ENCODE data around the gene UTS2B.

The UTS2B gene

GRCh38 chr3:191363221-191363620 is 32.9 kb upstream of the UTS2B start:
- DNase-seq (ENCODE audit: extremely low spot score), result no peak
- CTCF ChIA-PET, result no interaction called here
- POLR2A ChIA-PET, result no interaction called here
- TF ChIP-seq FOXA1 (IDR thresholded peaks at IDR 0.05) (no peak), SUZ12 (IDR thresholded peaks at IDR 0.05) (no peak), BHLHE40 (IDR thresholded peaks at IDR 0.05; ENCODE audit: borderline replicate concordance) (no peak), TARDBP (IDR thresholded peaks at IDR 0.05) (no peak), CTBP1 (IDR thresholded peaks at IDR 0.05; ENCODE audit: borderline replicate concordance) (no peak), FOXM1 (IDR thresholded peaks at IDR 0.05; ENCODE audit: borderline replicate concordance) (no peak), LEF1 (IDR thresholded peaks at IDR 0.05; ENCODE audit: borderline replicate concordance) (no peak), NFRKB (IDR thresholded peaks at IDR 0.05) (no peak), ZNF384 (IDR thresholded peaks at IDR 0.05) (no peak), L3MBTL2 (conservative IDR thresholded peaks at IDR 0.05) (no peak), FOXK2 (IDR thresholded peaks at IDR 0.05) (no peak), HDGF (IDR thresholded peaks at IDR 0.05; ENCODE audit: borderline replicate concordance) (no peak), ELF4 (IDR thresholded peaks at IDR 0.05) (no peak)
- TF ChIP-seq, protein P1, sequence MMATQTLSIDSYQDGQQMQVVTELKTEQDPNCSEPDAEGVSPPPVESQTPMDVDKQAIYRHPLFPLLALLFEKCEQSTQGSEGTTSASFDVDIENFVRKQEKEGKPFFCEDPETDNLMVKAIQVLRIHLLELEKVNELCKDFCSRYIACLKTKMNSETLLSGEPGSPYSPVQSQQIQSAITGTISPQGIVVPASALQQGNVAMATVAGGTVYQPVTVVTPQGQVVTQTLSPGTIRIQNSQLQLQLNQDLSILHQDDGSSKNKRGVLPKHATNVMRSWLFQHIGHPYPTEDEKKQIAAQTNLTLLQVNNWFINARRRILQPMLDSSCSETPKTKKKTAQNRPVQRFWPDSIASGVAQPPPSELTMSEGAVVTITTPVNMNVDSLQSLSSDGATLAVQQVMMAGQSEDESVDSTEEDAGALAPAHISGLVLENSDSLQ (IDR thresholded peaks at IDR 0.05), result no peak

GRCh38 chr3:191362524-191363090 is 32.3 kb upstream of the UTS2B start:
- POLR2A ChIA-PET, result no interaction called here
- no peak for TF ChIP-seq CTBP1 (IDR thresholded peaks at IDR 0.05; ENCODE audit: borderline replicate concordance)
- TF ChIP-seq HDGF (IDR thresholded peaks at IDR 0.05; ENCODE audit: borderline replicate concordance), result no peak
- TF ChIP-seq FOXK2 (IDR thresholded peaks at IDR 0.05), result no peak
- no peak for TF ChIP-seq NFRKB (IDR thresholded peaks at IDR 0.05)
- no peak for TF ChIP-seq L3MBTL2 (conservative IDR thresholded peaks at IDR 0.05)
- TF ChIP-seq BHLHE40 (IDR thresholded peaks at IDR 0.05; ENCODE audit: borderline replicate concordance), result no peak
- no peak for TF ChIP-seq FOXM1 (IDR thresholded peaks at IDR 0.05; ENCODE audit: borderline replicate concordance)
- no peak for TF ChIP-seq LEF1 (IDR thresholded peaks at IDR 0.05; ENCODE audit: borderline replicate concordance)
- no peak for TF ChIP-seq SUZ12 (IDR thresholded peaks at IDR 0.05)
- no peak for TF ChIP-seq TARDBP (IDR thresholded peaks at IDR 0.05)
- TF ChIP-seq ZNF384 (IDR thresholded peaks at IDR 0.05), result no peak
- TF ChIP-seq, protein P1 (IDR thresholded peaks at IDR 0.05), result no peak
- CTCF ChIA-PET, result no interaction called here
- no peak for DNase-seq (ENCODE audit: extremely low spot score)

GRCh38 chr3:191362037-191362436 is 31.7 kb upstream of the UTS2B start:
- TF ChIP-seq NFRKB (IDR thresholded peaks at IDR 0.05) (no peak), BHLHE40 (IDR thresholded peaks at IDR 0.05; ENCODE audit: borderline replicate concordance) (no peak), SP1 (IDR thresholded peaks at IDR 0.05) (no peak), L3MBTL2 (conservative IDR thresholded peaks at IDR 0.05) (no peak), HDGF (IDR thresholded peaks at IDR 0.05; ENCODE audit: borderline replicate concordance) (no peak), SUZ12 (IDR thresholded peaks at IDR 0.05) (no peak), FOXA1 (IDR thresholded peaks at IDR 0.05) (no peak)
- ChIA-PET CTCF (interaction anchor here (0.6 kb wide), 1 partner anchor 665 kb away, joined by 4 read pairs; no protein-coding TSS in a partner anchor), POLR2A (no interaction called here)
- DNase-seq (ENCODE audit: extremely low spot score), result no peak

GRCh38 chr3:191361456-191361855 is 31.1 kb upstream of the UTS2B start:
- POLR2A ChIA-PET, result no interaction called here
- TF ChIP-seq, protein P1 (IDR thresholded peaks at IDR 0.05), result no peak
- no peak for TF ChIP-seq TARDBP (IDR thresholded peaks at IDR 0.05)
- no peak for TF ChIP-seq ELF4 (IDR thresholded peaks at IDR 0.05)
- DNase-seq (ENCODE audit: extremely low spot score), result no peak
- CTCF ChIA-PET, result interaction anchor here (0.6 kb wide), 1 partner anchor 664 kb away, joined by 4 read pairs; no protein-coding TSS in a partner anchor

GRCh38 chr3:191360620-191361019 is 30.3 kb upstream of the UTS2B start:
- POLR2A ChIA-PET, result no interaction called here
- TF ChIP-seq LEF1 (IDR thresholded peaks at IDR 0.05; ENCODE audit: borderline replicate concordance), result no peak
- no peak for TF ChIP-seq FOXA1 (IDR thresholded peaks at IDR 0.05)
- TF ChIP-seq, protein P1 (IDR thresholded peaks at IDR 0.05), result no peak
- no peak for TF ChIP-seq NFRKB (IDR thresholded peaks at IDR 0.05)
- no peak for TF ChIP-seq L3MBTL2 (conservative IDR thresholded peaks at IDR 0.05)
- TF ChIP-seq HDGF (IDR thresholded peaks at IDR 0.05; ENCODE audit: borderline replicate concordance), result no peak
- TF ChIP-seq ARNT (IDR thresholded peaks at IDR 0.05), result no peak
- no peak for TF ChIP-seq TARDBP (IDR thresholded peaks at IDR 0.05)
- no peak for TF ChIP-seq FOXK2 (IDR thresholded peaks at IDR 0.05)
- no peak for TF ChIP-seq SUZ12 (IDR thresholded peaks at IDR 0.05)
- TF ChIP-seq CTBP1 (IDR thresholded peaks at IDR 0.05; ENCODE audit: borderline replicate concordance), result no peak
- no peak for TF ChIP-seq ZNF384 (IDR thresholded peaks at IDR 0.05)
- no peak for TF ChIP-seq ELF4 (IDR thresholded peaks at IDR 0.05)
- no peak for TF ChIP-seq SP1 (IDR thresholded peaks at IDR 0.05)
- CTCF ChIA-PET, result no interaction called here
- no peak for DNase-seq (ENCODE audit: extremely low spot score)

- DNase-seq (ENCODE audit: extremely low spot score), result no peak
- ChIA-PET CTCF (no interaction called here), POLR2A (no interaction called here)
- TF ChIP-seq BHLHE40 (IDR thresholded peaks at IDR 0.05; ENCODE audit: borderline replicate concordance) (no peak), L3MBTL2 (conservative IDR thresholded peaks at IDR 0.05) (no peak), ELF4 (IDR thresholded peaks at IDR 0.05) (no peak), ARNT (IDR thresholded peaks at IDR 0.05) (no peak)
Measured at GRCh38 chr3:191358929-191359328, 28.6 kb upstream of the UTS2B start.
